ENCODE results near the gene TBC1D24. TPM values are rescaled to one million over a fixed set of nuclear protein-coding genes. Genes with fewer than 3 reads are reported as not detected.

TBC1D24 gene
- polyA plus RNA-seq, 1 experiment, result 9.2 TPM

GRCh38 chr16:2495041-2495440, 20.1 kb downstream of the TBC1D24 start:
- CTCF ChIA-PET, result no interaction called here
- H3K4me3 ChIP-seq (ENCODE audit: low read depth, low read length), result no peak overlapping the region
- POLR2A ChIA-PET, result no interaction called here
- H3K36me3 ChIP-seq (ENCODE audit: control insufficient read depth, insufficient read depth, low read length), result peaks cover 41% of the 10 kb centered on the region
- H3K27me3 ChIP-seq (ENCODE audit: control insufficient read depth, insufficient read depth, low read length), result no peaks in the 10 kb centered on the region
- no peak for DNase-seq (ENCODE audit: low read depth)
- no peak for TF ChIP-seq CTCF (IDR thresholded peaks at IDR 0.05; ENCODE audit: insufficient read depth, low read depth, low read length)

DNA sequence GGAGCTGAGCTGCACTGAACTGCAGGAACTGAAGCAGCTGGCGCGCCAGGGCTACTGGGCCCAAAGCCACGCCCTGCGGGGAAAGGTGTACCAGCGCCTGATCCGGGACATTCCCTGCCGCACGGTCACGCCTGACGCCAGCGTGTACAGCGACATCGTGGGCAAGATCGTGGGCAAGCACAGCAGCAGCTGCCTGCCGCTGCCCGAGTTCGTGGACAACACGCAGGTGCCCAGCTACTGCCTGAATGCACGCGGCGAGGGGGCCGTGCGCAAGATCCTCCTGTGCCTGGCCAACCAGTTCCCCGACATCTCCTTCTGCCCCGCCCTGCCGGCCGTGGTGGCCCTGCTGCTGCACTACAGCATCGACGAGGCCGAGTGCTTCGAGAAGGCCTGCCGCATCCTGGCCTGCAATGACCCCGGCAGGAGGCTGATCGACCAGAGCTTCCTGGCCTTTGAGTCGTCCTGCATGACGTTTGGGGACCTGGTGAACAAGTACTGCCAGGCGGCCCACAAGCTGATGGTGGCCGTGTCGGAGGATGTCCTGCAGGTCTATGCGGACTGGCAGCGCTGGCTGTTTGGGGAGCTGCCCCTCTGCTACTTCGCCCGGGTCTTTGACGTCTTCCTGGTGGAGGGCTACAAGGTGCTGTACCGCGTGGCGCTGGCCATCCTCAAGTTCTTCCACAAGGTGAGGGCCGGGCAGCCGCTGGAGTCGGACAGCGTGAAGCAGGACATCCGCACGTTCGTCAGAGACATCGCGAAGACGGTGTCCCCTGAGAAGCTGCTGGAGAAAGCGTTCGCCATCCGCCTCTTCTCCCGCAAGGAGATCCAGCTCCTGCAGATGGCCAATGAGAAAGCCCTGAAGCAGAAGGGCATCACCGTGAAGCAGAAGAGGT, 21.5 kb downstream of the TBC1D24 start:
- TF ChIP-seq CTCF (IDR thresholded peaks at IDR 0.05; ENCODE audit: insufficient read depth, low read depth, low read length), result no peak
- peaks cover 36% of the 10 kb centered on the region for H3K36me3 ChIP-seq (ENCODE audit: control insufficient read depth, insufficient read depth, low read length)
- no peaks in the 10 kb centered on the region for H3K27me3 ChIP-seq (ENCODE audit: control insufficient read depth, insufficient read depth, low read length)
- no peak overlapping the region for H3K4me3 ChIP-seq (ENCODE audit: low read depth, low read length)
- CTCF ChIA-PET, result interaction anchor here (1.6 to 1.9 kb wide), 2 partner anchors 66 to 156 kb away, joined by 5 to 6 read pairs; partner anchors contain the start of gene ABCA3
- no peak for DNase-seq (ENCODE audit: low read depth)
- POLR2A ChIA-PET, result no interaction called here

DNA sequence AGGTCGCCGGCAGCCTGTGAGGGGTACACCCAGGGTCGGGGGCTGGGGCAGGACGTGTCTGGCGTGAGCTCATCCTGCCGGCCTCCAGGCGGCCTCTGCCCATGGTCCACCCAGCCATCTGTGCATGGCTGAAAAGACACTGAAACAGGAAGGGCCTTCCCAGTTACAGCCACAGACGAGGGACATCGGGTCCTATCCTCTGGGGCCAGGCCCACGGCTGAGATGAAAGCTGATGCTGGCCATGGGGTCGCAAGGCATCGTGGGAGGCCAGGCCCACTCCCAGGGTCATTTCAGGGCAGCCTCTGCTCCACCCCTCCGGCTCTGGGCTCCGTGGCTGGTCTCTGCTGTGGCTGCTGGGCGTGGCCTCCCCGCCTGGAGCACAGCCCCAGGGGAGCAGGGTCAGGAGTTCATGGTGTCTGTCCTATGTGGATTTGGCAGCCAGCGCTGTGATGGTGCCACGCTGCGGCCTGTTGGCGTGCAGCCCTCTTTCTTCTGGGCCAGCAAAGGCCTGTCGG, 22.2 kb downstream of the TBC1D24 start:
- Histone ChIP-seq H3K4me3 (ENCODE audit: low read depth, low read length) (no peak overlapping the region), H3K36me3 (ENCODE audit: control insufficient read depth, insufficient read depth, low read length) (peaks cover 36% of the 10 kb centered on the region), H3K27me3 (ENCODE audit: control insufficient read depth, insufficient read depth, low read length) (no peaks in the 10 kb centered on the region)
- no peak for DNase-seq (ENCODE audit: low read depth)
- TF ChIP-seq CTCF (IDR thresholded peaks at IDR 0.05; ENCODE audit: insufficient read depth, low read depth, low read length), result no peak
- POLR2A ChIA-PET, result no interaction called here
- CTCF ChIA-PET, result interaction anchor here (1.6 to 1.9 kb wide), 2 partner anchors 67 to 157 kb away, joined by 5 to 6 read pairs; partner anchors contain the start of gene ABCA3

- no peak for DNase-seq (ENCODE audit: low read depth)
- TF ChIP-seq CTCF (IDR thresholded peaks at IDR 0.05; ENCODE audit: insufficient read depth, low read depth, low read length), result no peak
- ChIA-PET CTCF (interaction anchor here (1.3 to 1.9 kb wide), 3 partner anchors 15 to 158 kb away, joined by 4 to 6 read pairs (median 5); partner anchors contain the start of gene ABCA3), POLR2A (no interaction called here)
- Histone ChIP-seq H3K36me3 (ENCODE audit: control insufficient read depth, insufficient read depth, low read length) (peaks cover 33% of the 10 kb centered on the region), H3K4me3 (ENCODE audit: low read depth, low read length) (no peak overlapping the region), H3K27me3 (ENCODE audit: control insufficient read depth, insufficient read depth, low read length) (no peaks in the 10 kb centered on the region)
Measured at GRCh38 chr16:2497695-2498484, 23.0 kb downstream of the TBC1D24 start.

Measured in BJ (cell line).